HG03469 (cell line): Measurements from ENCODE around the gene EMC9.
A peak's percentile ranks its signal among the peaks of the same experiment; 100 is the strongest.

Experiments used
- ATAC-seq: cut with Tn5 transposase; IDR thresholded peaks from one replicate; pipeline ENCODE4 v1.9.1; 2021; ENCODE audit warnings: mild to moderate bottlenecking, moderate library complexity, moderate number of reproducible peaks; ENCODE audit not compliant: unreplicated experiment

EMC9 gene, protein sequence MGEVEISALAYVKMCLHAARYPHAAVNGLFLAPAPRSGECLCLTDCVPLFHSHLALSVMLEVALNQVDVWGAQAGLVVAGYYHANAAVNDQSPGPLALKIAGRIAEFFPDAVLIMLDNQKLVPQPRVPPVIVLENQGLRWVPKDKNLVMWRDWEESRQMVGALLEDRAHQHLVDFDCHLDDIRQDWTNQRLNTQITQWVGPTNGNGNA

DNA sequence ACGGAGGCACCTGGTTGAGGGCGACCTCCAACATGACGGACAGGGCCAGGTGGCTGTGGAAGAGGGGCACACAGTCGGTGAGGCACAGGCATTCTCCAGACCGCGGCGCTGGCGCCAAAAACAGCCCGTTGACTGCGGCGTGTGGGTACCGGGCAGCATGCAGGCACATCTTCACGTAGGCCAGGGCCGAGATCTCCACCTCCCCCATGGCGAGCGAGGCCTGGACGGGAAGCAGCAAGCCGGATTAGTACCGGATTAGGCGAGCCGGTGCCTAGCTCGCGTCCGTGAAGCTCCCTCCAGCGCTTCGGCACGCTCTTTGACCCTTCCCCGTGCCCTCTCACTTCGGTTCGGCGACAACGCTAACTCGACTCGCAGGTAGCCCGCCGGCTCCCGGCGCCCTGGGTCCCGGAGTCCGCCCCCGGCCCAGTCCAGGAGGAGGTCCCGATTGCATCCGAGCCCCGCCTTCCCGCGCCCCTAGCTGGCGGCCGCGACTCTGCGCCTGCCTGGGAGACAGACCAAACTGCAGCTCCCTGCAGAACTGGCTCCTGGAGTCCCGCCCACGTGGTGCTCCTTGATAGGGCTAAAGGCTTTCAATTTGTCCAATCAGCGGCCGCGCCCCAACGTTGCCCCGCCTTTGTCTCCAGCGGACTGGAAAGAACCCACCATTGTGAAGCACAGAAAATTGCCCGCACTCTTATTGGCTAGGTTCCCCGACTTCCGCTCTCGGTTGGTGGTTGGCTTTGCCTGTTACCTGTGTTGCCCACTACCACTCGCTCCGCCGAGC lies at the start of gene EMC9:
TSS of gene EMC9 (minus strand) at position 495 of the 784 bp plus-strand sequence. CDS start at position 208, 287 bp downstream.
- ATAC-seq = peak; percentile 71

DNA sequence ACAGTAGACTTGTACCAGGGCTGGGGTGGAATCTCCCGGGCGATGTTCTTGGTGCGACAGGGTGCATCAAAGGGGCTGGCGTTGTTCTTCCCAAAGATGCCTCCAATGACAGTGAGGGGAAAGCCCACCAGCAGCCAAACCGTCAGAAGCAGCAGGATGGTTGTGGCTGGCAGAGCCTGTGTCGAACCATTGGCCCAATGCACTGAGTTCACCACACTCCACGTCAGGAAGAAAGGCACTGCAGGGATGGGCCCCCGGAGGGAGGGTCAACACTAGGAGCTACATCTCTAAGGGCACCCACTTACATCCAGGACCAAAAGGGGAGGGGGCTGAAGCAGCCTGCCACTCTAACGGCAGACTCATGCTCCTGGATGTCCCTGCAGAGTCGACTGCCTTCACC lies 49.0 kb upstream of the EMC9 start:
- ATAC-seq = no peak

DNA sequence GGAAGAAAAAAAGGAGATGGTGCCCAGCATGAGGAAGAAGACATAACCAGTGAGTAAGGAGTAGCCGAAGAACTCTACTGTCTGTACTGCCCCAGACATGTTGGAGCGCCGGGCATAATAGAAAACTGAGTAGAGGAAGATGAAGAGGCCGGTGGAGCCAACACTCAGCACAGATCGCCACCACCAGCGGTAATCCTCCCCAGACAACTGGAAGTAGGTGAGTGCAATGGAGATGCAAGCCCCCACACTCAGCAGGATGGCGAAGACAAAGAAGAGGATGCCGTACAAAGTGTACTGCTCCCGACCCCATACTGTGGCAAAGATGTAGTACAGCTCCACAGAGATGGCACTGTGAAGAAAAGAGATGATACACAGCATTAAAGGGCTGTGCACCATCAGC lies 48.1 kb upstream of the EMC9 start:
- ATAC-seq = no peak

DNA sequence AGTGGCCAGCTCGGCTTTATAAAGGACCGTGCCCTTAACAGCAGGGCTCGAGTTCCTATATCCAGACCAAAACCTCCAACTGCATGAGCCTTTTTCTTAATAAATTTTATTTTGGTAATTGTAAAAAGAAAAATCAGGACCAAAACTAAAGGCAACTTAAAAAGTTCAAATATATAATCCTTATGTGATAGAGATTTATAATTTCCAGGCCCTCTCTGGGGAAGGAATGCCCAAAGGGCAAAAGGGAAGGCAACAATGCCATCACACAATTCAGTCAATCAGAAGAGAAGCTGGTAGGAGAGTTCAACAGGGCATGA lies 47.6 kb upstream of the EMC9 start:
- ATAC-seq = no peak

DNA sequence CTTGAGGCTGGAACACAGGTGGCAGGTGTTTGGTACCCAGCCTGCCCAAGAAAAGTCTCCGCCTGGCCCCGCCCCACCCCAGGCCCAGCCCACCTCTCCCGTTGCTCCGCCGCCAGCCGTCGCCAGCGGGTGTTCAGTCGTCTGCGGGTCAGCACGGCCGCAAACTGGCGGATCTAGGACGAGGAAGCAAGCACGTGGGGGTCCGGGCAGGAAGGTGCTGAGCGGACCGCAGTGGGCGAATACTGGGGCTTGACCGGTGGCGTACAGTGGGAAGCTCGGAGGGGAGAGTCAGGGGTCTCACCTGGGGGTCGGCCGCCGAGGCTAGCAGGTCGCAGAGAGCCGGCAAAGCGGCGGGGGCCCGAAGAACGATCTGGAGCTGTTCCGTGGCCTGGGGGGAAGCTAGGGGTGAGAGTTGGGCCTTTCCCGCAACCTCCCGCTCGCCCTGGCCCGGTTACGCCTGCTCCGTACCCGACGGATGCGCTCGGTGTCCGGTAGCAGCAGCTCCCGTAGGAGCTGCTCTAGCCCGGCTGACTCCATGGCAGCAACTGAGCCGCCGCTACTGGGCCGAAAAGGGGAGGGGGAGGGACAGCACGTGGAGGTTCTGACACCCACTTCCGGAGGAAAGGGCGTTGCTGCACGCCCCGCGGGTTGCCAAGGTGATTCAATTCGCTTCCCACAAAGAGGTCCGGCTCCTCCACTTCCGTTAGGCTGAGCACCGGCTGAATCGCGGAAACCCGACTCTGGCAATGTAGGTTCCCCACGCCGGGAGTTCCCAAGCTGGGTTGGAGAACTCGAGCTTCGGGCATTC lies 47.1 kb upstream of the EMC9 start, which contains the start of gene IPO4:
TSS of gene IPO4 (minus strand) at position 566 of the 808 bp plus-strand sequence. CDS start at position 537, 29 bp downstream.
- ATAC-seq = peak; percentile 78

DNA sequence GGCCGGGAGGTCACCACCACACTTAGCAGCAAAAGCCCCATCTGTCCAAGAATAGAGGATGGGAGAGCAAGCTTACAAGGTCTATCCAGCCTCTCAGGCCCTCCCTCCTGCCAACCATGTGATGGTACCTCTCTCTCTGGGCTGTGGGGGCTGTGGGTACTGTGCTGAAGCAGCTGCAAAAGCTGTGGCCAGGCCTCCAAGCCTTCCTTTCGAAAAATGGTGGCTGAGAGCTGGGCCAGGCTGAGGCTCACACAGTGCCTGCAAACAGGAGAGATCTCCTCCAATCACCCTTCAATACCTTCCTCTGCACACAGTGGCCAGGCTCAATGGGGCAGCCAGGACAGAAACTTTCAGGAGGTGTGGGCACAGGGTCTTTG lies 46.1 kb upstream of the EMC9 start:
- no peak for ATAC-seq

DNA sequence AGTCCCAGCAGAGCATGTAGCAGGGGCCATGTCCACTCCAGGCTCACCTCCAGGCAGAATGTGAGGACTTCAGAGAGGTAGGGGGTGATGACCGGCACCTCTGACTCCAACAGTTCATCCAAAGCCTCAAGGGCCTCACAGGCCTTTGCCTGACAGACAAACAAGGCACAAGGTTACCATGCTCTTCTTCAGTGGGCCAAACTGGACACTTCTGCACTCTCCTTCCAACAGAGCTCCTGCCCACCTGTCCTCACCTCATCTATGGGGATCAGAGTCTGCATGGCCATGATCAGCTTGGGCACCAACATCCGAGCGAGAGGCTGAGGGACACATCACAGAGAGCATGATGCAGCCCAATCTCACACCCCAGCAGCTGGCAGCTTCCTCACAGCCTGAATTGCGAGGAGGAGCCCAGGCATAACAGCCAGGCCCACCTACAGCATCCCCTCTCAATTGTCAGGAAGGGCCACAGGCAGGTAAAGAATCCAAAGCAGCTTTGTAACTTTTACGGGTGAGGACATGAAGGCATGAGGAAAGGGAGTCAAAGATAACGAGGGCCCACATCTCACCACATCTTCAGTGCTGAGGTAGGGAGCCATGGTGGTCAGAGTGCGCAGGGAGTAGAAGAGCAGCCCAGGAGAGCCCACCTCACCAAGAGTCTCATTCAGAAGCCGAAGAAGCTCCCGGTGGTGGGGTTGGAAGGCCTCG lies 45.6 kb upstream of the EMC9 start:
- no peak for ATAC-seq

DNA sequence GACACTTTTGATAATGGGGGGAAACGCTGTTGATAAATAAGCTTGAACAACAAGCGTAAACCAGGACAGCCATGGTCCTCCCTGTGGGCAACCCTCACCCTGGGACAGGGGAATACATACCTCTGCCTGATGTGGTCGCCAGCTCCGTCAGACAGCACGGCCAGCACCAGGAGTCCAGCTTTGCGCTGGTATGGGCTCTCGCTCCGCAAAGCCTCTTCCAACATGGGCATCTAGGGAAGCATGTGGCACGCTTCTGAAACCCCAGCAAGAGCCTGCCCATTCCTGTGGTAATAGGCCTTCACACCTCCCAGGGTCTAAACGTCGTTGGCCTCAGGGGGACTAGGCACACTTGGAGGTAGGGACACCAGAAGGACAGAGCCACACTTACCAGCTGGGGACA lies 44.4 kb upstream of the EMC9 start:
- no peak for ATAC-seq

DNA sequence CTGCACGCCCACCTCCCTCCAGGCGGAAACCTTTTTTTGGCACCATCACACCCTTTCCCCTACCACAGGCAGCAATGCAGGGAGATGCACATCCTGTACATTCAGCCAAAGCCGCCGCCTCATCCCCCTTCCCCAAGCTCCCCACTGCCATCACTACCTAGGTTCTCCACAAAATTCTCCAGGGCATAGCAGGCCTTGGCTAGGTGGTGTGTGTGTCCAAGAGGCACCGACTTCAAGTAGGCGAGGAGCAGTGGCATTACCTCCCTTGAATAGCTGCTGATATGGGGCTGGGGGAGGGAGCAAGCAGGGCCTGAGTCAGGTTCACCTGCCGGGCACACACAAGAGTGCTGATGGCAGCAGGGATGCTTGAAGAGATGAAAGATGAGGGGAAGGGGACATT lies 43.6 kb upstream of the EMC9 start:
- no peak for ATAC-seq

DNA sequence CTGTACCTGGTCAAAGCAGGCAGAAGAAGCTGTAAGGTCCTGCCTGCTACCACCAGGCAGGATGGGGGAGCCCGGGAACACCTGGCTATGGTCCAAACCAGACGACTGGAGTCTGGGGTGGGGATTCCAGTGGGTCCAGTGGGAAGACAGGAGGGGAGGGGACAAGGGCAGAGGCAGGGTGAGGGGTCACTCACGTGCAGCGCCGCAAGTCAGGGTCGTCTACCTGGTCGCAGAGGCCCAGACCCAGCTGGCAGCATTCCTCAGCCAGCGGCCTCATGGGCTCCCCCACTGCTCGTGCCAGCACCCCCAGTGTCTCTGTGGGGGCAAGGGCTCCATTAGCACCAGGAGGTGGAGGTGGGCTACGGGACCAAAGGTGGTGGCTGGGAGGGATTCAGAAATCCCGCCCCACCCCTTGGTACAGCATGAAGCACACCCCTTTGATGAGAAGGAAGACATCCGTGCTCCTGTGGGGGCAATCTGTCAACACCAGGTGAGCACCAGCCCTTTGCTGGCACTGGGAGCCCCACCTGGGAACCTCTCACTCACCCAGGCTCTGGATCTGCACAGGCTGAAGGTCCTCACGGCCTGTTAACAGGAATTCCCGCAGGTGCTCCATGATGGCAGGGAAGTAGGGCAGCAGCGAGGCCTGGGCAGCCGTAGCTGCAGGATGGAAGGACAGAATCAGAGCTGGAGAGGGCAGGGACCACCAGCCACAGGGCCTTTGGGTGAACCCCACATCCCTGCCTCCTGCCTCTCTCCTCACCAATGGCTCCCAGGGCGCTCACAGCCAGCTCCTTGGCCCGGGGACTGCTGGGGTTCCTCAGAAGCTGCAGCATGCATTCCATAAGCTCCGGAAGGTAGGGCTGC lies 42.9 kb upstream of the EMC9 start:
- ATAC-seq = no peak

DNA sequence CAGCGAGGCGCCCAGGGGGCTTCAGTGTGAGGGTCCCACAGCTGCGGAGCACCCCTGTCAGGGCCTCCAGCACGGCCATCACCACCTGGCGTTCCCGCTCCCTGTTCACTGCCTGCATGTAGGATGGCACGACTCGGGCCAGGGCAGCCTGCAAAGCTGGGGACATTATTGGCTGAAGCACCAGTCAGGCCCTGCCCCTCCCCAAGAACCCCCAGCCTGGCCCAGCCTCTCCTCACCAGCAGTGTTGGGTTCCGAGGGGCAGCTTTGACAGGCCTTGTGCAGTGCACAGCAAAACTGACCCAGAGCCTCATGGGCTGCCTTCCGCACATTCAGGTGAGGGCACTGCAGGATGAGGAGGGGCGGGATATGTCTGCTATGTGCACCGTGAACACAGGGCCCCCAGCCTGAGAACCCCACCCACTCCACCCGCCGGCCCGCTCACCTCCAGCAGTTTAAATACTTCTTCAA lies 41.7 kb upstream of the EMC9 start:
- no peak for ATAC-seq

DNA sequence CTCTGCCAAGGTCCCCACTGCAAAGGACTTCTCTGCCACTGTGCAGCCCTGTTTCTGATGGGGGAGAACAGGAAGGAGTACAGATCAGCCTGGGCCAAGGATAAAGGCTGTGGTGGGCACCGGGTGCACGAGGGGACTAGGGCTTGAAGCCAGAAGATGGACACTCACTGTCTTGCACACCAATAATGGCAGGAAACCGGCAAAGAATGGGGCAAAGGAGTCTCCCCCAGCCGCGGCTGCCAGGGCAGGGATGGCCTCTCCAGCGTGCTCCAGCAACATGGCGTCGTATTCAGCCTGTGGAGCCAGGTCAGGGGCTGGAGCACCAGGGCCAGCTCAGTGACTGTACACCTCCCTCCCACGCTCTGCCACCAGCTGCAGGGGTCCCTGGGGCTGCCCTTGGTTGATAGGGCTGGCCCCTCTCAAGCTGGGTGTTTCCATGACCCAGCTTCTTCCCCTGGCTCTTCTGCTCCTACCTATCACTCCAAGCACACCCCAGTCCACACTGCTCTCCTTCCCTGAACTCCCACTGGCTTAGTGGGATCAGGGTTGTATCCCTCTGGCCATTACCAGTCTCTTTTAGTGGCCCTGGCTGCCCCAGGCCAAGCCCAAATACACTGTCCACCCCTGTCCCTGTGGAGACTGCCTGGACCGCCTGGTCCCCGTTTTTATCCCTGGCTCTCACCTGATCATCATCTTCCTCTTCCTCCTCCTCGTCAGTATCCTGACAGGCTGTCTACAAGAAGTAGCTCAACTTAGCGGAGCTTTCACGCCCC lies 40.9 kb upstream of the EMC9 start:
- no peak for ATAC-seq

DNA sequence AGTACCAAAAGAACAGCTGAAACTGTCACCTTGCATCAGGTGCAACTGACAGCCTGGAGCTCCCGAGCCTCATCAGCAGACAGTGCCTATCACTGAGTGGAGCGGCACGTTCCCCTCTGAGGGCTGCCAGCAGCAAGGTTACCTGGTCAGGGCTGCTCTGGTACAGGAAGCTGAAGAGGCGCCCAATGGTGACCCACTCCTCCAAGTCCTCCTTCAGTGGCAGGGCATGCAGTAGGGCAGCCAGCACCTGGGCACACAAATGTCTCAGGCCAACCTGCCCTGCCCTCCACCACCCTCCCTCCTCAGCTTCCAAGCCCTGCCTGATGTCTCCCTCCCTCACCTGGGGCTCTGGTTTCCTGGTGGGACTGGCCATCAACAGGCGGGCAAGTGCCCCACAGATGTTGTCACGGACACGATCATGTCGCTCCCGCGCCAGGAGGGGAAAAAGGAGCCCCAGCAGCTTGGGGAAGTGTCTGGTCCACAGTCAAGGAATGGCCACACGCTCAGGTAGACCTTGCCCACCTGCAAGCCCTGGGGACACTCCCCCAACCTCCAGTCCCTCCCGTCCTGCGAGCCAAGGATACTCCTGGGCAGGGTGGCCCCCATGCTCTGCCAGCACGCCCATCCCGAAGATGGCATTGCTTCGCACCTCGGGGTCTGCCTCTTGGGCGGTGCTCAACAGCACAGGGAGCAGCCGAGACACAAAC lies 40.1 kb upstream of the EMC9 start:
- ATAC-seq = no peak

DNA sequence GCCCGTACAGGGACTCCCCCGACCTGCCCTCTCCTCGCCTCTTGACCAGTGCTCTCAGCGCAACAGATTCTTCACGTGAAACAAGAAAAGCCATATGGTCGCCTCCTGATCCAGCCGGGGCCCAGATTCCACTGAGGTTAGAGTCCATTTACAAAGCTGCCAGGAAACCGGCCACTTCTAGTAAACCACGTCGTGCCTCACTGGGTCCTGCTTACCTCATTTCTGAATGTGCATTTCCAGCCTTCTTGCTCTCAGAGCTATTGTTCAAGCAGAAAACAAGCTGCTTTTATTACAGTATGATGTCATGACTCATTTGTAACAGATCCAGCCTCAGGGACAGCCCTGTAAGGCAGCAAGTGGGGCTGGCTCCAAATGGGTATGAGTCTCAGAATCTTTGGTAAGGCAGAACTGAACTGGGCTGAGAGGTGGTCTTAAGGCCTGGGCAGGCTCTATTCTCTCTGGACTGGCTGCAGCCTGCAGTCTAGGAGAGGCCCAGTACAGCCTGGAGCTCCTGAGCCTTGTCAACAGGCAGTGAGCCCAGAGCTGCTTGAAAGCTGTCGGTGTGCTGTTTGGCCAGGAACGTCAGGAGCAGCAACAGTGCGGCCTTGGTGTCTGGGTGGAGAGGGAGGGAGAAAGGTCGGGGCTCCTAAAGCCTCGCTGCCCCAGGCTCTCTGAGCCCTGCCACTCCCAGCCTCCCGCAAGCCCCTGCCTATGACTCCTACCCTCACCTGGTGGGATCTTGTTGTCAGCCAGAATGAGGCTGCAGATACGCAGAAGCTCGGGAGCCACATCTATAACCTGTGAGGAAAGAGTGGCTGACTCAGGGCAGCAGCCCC lies 38.8 kb upstream of the EMC9 start:
- ATAC-seq = no peak

DNA sequence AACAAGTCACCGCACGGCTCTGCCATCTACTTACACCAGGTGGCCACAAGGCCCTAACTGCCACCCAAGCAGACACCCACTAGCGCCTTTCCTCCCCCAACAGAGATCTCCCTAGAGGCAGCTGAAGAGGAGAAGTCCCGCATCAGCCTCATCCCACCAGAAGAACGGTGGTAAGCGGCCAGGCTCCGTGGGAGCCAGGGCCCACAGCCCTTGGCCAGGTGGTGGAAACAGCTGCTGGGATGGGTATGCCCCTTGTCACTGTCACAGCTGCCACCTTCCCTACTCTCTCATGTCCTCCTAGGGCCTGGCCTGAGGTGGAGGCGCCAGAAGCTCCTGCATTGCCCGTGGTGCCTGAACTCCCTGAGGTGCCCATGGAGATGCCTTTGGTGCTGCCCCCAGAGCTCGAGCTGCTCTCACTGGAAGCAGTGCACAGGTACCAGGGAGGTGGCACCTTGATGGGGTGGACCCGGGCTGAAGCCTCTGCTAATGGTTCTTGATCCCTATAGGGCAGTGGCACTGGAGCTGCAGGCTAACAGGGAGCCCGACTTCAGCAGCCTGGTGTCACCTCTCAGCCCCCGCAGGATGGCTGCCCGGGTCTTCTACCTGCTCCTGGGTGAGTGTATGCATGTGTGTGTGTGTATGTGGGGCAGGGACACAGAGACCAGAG lies 38.0 kb upstream of the EMC9 start:
- ATAC-seq = no peak

DNA sequence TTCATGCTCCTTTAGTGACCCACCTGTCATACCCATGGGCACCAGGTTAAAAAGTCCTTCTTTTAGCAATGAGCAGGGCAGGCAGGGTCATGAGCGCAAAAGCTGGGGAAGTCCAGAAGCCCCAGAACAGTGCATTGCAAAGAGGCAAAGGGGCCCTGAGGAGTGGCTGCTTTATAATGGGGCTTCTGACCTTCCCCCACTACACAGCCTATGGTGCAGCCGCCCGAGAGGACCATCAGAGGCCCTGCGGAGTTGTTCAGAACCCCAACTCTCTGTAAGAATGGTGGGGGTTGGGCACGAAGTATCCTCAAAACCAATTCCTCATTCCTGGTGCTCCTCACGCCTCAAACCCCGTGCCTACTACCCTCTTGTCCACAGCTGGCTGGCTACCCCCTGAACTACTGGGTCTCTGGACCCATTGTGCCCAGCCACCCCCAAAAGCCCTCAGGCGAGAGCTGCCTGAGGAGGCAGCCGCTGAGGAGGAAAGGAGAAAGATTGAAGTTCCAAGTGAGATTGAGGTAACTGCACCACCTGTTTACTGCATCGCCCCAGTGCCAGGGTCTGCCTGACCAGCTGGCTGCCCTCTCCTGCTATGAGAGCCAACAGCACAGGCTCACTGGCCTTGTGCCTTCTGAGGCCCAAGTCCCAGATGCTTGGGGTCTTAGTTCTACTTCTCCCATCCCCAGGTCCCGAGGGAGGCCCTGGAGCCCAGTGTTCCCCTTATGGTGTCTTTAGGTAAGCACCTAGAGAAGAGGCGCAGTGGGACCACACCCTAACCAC lies 37.2 kb upstream of the EMC9 start:
- no peak for ATAC-seq

DNA sequence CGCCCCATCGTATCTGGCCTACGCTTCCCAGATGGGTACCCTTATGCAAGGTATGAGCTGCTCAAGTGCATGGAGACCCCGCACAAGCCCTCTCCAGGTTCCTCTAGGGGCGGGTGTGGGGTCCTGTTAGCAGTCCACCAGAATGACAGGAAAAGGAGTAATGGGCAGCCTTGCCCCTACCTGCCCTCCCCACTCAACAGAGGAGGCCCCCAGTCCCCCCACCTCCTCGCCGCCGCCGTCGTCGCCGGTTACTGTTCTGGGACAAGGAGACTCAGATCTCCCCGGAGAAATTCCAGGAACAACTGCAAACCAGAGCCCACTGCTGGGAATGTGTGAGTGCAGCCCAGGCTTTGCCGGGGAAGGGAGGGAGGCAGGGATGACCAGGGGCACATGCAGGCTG lies 36.5 kb upstream of the EMC9 start:
- no peak for ATAC-seq
